AG20443 (cell line): ENCODE results near the gene OGFOD1.

Experiments
- DNase-seq: peaks from one replicate; pipeline ENCODE4 v3.0.0; 2012; ENCODE audit warnings: low spot score, mixed read lengths

OGFOD1 gene

DNA sequence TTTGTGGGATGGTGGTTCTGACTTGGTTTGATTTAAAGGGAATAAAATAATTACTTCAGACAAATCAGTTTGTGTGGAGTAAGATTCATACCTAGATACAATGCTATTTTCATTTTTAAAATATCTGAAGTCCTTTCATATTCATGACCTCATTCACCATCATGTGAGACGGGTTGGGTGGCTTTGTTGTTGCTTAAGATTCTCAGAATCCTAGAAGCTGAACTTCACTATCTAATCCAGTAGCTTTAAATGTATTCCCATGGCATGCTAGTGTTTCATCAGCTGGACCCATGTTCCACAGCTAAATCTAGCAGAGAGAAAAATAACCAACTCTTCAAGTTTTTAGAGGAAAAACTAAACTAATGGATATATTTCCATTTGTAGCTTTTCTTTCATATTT lies 23.3 kb upstream of the OGFOD1 start:
- DNase-seq = no peak

DNA sequence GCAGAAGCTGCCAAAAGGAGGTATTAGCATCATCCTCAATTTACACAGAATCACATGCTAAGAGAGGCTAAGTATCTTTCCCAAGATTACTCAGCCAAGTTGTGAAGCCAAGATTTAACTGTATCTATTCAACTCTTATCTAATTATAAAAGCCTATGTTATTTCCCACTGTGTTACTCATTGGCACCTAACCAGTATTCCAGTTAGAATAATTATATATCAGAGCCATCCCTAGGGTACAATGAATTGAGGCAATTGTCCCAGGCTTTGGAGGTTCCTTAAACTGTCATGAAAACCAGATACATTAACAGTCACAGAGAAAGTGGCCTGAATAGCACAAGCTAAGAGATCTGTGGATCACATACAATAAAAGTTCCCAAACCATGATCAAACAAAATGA lies 15.1 kb upstream of the OGFOD1 start:
- no peak for DNase-seq

GRCh38 chr16:56438038-56438437 lies 13.3 kb upstream of the OGFOD1 start:
- DNase-seq = no peak

DNA sequence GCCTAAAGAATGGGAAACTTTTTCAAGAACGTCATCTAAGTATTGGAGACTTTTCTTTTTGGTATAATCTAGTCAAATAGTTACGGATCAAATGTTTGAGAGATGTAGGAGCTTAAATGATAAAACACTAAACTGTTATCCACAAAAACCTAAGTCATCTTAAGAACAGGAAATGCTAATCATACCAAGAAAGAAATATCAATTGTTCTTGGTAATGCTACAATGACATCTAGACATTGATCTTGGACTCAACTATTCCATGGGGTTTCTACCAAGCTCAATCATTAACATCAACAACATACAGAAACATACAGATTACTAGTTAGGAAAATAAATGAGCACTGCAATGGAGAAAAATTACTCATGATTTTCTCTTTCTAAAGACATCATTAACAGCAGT lies 4.1 kb upstream of the OGFOD1 start:
- DNase-seq = no peak

DNA sequence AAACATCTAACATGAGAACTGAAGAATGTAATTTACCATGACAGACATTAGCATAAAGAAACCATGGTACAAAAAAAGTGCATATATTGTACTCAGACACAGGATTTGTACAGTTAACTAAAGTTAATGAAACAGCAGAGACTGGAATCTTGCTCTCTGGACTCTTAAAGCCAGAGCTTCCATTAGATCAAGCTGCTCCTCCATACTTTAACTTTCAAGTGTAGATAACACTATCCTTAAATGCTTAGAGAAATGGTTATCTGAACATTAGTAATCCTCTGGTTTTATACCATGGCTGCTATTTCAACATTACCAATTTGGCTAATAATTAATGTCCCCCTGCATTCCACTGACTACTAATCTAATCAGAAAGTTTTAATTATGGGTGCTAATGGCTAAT lies 3.3 kb upstream of the OGFOD1 start:
- DNase-seq = no peak

DNA sequence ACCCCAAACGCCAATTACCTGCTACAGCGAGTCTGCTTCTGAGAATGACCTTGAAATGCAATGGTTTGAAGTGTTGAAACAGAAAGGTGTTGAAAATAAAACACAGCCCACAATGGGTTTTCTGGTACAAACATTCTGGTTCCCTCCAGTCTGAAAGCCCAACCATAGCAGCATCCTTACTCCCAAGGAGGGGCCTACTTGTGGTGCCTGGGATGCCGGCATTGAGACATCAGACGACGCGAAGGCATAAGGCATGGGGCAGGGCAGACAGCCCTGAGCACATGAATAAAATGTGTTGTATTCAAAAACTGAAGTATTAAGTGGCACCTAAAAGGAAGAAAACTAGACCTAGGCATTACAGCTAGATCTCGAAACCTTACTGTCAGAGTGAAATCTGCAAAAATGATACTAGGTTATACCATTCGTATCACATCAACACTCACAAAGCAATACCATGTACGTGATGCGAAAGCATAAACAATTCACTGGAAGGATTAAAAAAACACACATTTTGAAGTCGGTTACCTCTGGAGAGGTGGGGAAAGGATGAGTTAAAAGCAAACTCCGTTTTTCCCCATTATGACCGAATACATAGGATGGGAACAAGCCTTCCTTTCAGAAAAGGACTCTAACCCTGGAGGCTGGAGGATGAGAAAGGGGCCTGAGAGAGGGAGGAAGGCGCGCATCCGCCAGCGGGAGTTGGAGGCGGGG lies 924 bp upstream of the OGFOD1 start:
- DNase-seq = peak; percentile 45

GRCh38 chr16:56451753-56452689 lies 667 bp downstream of the OGFOD1 start:
- peak; percentile 73 for DNase-seq

DNA sequence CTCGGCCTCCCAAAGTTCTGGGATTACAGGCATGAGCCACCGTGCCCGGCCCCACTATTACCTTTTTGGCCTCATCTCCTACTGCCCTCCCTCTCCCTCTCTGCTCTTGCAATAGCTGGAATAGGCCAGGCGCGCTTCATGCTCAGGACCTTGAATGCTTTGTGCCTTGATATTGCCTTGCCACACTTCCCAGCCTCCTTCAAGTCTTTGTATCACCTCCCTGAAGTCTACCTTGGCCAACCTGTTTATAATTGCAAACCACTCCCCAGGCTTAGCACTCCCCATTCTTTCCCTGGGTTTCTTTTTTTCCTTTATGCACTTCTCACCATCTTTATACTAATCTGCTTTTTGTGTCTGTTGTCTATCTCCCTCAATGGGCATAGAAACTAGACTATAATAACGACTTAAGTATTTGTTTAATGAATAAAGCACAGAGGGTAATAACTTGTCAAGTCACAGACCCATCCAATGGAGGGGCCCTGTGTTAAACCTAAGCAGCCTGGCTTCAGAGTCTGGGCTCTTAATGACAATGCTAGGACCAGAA lies 6.6 kb downstream of the OGFOD1 start:
- no peak for DNase-seq

DNA sequence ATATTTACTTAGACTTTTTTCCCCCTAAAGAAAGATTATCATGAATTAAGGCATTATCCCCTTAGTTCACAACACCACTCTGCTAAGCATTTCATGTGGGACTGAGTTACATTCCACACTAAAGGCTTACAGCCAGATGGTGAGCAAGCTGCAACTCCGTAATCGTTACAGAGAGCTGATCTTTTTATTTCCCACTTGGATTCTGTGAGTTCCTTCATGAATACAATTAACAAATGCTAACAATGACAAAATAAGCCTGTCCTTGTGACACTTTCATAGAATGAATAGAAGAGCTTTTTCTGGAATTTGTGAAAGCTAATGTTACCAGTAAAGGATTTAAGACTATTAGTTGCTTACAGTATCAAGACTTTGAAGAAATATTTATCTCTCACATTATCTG lies 8.7 kb downstream of the OGFOD1 start:
- DNase-seq = no peak

DNA sequence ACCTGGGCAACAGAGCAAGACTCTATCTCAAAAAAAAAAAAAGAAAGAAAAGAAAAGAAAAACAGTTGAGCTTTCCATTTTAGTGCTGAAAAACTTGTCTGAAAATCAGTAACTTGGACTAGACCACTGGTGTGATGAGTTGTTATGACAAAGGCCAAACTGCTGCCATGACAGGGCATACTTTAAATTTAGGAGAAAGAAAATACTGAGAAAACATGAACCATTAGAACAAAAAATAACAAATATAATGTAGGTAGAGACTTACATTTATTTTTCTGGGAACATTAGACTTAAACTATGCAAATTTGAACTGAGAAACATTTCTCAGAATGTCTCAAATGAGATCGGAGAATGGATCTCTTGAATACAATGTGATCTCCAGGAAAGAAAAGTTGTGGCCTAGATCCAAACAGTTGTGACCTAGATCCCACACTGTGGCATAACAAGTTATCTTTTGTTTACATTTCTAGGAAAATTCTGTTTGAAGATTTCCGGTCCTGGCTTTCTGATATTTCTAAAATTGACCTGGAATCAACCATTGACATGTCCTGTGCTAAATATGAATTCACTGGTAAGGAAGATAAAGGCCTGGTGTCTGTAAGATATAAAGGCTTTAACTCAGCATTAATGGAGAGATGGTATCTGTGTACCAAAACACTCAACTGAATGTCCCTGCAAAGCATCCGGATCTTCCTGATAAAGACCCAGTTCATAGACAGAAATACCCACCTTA lies 10.9 kb downstream of the OGFOD1 start:
- no peak for DNase-seq

DNA sequence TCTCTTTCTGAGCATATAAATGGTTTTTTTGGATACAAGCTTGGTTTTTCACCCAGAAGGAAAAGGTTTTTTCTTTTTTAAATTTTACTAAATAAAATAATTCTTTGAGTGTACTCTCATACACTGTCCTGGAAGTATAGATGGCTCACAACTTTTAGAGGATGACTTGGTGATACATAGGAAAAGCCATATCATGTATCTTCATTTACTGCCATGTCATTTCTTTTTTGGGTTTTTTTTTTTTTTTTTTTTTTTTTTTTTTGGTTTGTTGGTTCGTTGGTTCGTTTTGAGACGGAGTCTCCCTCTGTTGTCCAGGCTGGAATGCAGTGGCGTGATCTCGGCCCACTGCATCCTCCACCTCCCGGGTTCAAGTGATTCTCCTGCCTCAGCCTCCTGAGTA lies 11.8 kb downstream of the OGFOD1 start:
- no peak for DNase-seq

DNA sequence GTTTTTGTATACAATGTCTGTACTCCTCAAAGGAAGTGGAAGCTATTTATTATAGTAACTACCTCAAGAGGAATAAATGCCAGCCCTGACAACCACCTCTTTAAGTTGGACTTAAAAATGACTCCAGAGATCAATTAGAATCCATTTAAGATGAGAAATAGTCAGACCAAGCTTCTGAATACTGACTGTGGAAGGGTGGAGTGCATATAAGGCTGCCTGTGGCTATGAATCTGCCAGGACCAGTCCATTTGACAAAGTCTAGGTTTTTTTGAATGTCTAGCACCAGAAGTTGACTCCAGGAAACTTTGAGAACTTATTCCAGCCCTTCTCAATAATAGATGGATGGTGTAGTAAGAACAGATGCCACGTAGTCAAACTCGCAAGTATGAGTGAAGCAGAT lies 15.0 kb downstream of the OGFOD1 start:
- DNase-seq = no peak

GRCh38 chr16:56468800-56469199 lies 17.4 kb downstream of the OGFOD1 start:
- DNase-seq = no peak

- no peak for DNase-seq
Measured at GRCh38 chr16:56469748-56470147, 18.4 kb downstream of the OGFOD1 start.

- no peak for DNase-seq
Measured at GRCh38 chr16:56470232-56470631, 18.9 kb downstream of the OGFOD1 start.

DNA sequence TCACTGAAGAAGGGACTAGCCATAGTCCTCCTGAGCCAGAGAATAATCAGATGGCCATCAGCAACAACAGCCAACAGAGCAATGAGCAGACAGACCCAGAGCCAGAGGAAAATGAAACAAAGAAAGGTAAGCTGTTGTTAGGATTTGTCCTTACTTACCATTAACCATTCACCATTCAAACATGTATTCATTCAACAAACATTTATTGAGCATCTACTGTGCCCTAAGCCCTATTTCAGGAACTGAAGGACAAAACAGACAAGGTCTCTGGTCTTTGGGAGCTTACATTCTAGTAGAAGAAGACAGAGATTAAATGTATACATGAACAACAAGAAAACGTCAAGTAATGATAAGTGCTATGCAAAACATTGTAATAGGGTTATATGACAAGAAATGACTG lies 19.3 kb downstream of the OGFOD1 start:
- DNase-seq = no peak

DNA sequence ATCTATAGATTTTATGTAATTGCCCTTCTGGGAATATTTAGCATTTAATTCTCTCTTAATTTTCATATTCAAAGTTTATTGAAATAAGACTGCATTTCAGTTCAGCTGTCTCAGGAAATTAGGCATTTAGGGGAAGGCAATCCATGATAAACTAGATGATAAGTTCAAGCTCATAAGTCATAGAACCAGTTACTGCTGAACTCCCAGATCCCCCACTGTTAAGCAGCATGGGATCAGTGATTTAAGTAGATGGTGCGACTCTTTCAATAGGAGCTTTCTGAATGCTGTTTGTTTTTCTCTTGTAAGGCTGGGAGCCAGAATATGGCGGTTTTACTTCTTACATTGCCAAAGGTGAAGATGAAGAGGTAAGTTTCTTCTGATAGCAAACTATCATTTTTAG lies 23.8 kb downstream of the OGFOD1 start:
- DNase-seq = no peak

DNA sequence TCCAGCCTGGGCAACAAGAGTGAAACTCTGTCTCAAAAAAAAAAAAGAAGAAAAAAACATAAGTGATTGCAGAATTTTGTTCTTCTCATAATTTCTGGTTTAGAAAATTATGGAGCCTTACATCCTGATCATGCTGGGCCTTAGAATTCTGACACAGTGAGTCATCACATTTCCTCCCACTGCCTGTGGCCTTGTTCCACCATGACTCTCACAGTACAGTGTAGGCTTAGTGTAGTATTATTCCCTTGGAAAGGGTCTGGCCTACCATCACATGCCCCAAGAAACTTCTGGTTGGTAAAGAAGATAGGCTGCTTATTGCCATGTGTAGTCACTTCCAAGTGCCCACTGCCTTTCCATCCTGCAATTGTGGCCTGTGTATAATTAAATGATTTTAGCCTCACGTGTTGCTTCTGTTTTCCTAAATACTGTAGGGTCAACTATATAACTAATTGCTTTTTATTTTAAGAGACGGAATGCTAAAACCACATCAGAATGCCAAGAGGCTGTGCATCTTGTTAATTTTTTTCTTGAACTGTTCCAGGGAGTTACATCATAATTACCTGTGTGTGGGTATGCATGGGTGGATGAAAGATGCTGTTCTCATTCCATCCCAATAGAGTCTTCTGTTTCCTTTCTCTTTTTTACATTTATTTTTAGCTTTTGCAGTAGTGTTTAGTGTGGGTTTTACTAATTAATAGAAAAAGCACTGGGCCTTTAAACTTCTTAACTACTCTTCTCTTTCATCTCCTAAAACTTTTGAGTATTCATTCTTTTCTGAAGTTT lies 25.9 kb downstream of the OGFOD1 start:
- peak; percentile 91 for DNase-seq

GRCh38 chr16:56478281-56479049 lies 27.1 kb downstream of the OGFOD1 start:
- no peak for DNase-seq

GRCh38 chr16:56479469-56479868 lies 28.1 kb downstream of the OGFOD1 start:
- DNase-seq = no peak
